Epidermal melanocyte (primary cell): Measurements from ENCODE around the gene DNAJC16.

Experiments used
- DNase-seq: peaks from one replicate; pipeline ENCODE4 v3.0.0; 2011; ENCODE audit warnings: low spot score; ENCODE audit not compliant: insufficient read length

Gene DNAJC16

DNA sequence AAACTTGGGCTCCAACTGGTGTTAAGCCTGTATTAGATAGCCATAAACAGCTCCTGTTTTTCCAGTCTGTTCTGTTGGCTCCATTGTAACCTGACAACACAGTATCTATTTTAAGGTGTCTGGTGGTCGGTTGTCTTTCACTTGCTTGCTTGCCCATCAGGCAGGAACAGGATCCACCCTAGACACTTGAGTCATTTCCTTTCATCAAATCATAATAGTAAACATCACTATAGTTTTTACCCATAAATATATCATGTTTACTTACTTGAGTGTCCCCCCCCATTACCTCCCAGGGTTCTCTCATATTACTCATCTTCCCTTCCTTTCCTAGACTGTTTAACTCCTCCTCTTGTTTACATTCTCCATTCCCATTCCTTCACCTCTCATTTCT is 93.5 kb downstream of the DNAJC16 start:
- no peak for DNase-seq

- DNase-seq = no peak
Measured at GRCh38 chr1:15620902-15621682, 94.4 kb downstream of the DNAJC16 start.

- DNase-seq = no peak
Measured at GRCh38 chr1:15621975-15622374, 95.3 kb downstream of the DNAJC16 start.

- DNase-seq = no peak
Measured at GRCh38 chr1:15622712-15623373, 96.2 kb downstream of the DNAJC16 start.

DNA sequence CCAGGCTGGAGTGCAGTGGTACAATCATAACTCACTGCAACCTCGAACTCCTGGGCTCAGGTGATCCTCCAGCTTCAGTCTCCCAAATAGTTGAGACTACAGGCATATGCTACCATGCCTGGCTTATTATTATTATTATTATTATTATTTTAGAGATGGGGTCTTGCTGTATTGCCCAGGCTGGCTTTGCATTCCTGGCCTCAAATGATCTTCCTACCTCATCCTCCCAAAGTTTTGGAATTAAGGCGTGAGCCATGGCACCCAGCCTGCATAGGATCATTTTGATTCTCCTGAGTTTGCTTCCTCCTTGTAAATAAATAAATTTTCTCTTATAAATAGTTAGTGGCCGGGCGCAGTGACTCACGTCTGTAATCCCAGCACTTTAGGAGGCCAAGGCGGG is 96.8 kb downstream of the DNAJC16 start:
- no peak for DNase-seq

DNA sequence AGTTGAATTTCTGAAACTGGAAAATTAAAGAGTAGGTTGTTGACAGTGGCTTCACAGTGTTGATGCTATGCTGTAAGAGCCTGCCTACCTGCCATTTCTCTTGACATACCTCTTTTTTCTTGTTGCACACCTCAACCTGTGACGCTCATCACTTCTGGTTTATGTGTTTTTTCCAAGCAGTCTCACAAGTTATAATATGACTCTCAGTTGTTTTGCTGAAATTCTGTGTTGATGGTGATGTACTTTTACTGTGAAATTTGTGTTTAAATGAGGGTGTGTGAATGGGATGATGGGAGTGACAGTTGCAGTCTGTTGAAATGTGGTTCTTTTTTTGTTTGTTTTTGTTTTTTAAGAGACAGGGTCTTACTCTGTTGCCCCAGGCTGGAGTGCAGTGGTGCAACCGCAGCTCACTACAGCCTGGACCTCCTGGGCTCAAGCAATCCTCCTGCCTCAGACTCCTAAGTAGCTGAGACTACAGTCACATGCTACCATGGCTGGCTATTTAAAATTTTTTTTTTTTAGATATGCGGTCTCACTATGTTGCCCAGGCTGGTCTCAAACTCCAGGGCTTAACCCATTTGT is 97.6 kb downstream of the DNAJC16 start:
- DNase-seq = no peak

- DNase-seq = no peak
Measured at GRCh38 chr1:15625056-15625917, 98.6 kb downstream of the DNAJC16 start.
